M059J (cell line): ENCODE data around the gene ACVR1. TPM values are rescaled to one million over a fixed set of nuclear protein-coding genes. Genes with fewer than 3 reads are reported as not detected.

Experiments used
- DNase-seq: peaks from one replicate; pipeline ENCODE4 v3.0.0-alpha.2; 2012; ENCODE audit warnings: low read depth
- total RNA-seq: library from RNA; depleted of rRNA; stranded (reverse); fragments of >200 nt; shearing (Covaris generic); gene quantifications from 2 replicates; pipeline ENCODE4 v1.2.3, GENCODE V29; 2014; rRNA removed

The ACVR1 gene
- 6.4 and 19.2 TPM in 2 replicates for total RNA-seq

DNA sequence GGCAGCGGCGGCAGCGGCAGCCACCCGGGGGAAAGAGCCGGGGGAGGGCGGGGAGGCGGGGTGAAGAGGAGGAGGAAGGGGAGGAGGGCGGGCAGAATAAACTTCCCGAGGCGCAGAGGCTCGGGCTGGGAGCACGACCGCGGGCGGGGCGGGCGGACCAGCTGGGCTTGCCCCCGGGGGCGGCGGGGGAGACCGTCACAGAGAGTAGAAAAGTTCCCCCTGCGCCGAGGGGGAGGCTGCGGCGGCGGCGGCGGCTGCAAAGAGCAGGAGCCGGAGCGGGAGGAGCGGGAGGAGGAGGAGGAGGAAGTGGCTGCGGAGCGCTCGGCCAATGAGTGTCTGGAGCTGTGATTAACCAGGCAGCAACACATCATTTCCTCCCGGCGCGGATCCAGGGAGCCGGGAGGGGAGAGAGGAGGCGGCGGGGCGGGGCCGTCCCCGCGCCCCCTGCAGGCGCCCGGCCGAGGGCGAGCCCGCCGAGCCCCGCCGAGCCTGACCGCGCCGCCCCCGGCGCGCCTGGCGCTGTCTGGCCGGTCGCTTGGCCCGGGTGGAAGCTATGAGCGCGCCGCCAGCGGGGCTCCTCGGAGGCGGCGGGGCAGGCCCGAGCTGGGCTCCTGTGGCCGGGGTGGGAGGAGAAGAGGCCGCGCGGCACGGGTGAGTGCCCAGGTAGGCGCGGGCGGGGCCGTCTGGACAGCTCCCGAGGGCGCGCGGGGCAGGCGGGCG is at the start of gene ACVR1:
ACVR1 (minus strand) TSS at position 265 of the 720 bp plus-strand sequence. CDS start 76,837 bp downstream, outside the sequence.
- DNase-seq = peak; percentile 96

DNA sequence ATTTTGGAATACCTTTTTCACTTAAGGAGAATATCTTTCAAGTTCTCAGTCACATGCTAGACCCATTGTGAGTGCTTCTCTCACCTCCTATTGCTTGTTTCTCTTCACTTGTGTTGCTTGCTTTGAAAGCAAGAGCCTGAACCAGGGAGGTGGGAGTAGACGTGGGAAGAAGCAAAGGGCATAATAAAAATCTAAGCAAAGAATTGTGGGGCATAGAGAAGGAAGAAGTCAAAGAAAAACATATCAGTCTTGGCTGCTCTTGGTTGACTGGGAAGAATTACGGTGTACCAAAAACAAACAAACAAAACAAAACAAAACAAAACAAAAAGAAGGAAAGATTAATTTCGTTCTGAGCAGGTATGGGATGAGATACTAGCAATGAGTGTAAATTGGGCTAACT is 48.9 kb upstream of the ACVR1 start:
- no peak for DNase-seq

DNA sequence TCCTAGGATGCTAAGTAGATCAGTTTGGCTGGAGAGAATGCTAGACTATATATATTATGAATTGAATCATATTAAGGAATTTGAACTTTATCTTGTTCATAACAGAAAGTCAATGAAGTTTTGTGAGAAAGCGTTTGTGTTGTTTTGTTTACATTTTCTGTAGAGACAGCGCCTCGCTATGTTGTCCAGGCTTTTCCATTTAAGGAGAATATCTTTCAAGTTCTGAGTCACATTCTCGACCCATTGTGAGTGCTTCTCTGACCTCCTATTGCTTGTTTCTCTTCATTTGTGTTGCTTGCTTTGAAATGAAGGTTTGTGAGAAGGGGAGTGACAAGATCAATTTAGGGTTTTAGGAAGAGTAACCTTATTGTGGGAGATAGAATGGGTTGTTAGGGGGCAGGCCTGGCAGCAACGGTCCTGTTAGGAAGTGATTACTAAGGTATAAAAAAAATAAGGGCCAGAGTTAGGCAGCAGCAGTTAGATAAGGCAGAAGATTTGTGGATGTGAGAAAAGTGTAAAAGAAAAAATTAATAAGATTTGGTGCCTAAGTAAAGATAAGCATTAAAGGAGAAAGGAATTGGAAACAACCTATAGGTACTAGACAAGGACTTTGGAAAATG is 47.6 kb upstream of the ACVR1 start:
- DNase-seq = no peak

- DNase-seq = no peak
Measured at GRCh38 chr2:157922815-157923214, 46.7 kb upstream of the ACVR1 start.

- no peak for DNase-seq
Measured at GRCh38 chr2:157922336-157922735, 46.2 kb upstream of the ACVR1 start.

DNA sequence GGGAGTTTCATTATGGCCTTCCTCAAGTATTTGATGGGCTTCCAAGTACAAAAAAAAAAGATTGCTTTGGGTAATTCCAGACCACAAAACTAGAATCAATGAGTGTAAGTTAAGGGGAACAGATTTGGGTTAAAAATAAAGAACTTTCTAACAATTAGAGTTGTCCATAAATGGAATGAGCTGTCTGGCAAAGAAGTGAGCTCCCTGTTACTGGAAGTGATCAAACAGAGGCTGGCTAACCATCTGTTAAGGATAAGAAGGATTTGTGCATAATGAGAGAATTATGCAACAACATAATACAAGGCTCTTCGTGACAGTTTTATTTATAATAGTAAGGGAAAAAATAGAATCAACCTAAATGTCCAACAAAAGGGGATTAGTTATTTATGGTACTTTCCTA is 44.6 kb upstream of the ACVR1 start:
- DNase-seq = no peak

DNA sequence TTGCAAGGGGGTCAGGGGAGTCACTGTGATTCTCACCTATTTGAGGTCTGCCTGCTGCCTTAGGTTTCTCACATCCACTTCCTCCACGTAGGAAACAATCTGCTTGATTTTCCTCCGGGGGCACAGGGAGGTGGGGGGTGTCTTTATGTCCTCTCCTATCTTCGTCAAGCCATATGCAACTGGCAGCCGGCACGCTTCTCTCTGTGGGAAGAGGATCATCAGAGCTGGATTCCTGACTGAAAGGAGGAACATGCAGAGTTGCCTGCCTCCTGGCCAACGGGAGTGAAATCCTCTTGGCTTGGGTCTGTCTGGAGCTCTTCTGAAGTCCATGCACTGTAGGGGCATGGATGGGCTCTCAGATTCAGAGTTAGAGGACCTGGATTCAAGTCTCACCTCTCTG is 43.1 kb upstream of the ACVR1 start:
- DNase-seq = no peak

DNA sequence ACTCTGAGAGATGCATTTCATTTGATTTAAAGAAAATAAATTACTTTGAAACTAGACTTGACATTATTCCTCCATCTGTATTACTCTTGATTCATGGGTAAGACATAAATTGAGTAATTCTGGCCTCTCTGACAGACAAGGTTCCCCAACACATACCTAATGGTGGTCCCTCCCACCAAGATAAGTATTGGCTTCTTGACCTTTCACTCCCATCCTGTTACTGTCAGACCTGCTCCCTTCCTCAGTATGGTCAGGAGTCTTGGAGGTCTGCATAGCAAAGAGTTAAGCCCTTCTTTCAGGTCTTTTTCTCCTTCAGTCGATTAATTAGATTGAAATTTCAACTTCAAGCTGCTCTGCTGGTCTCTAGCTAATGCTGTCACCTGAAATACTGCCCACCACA is 42.2 kb upstream of the ACVR1 start:
- DNase-seq = no peak

GRCh38 chr2:157911750-157912149 is 35.6 kb upstream of the ACVR1 start:
- no peak for DNase-seq

GRCh38 chr2:157911246-157911645 is 35.1 kb upstream of the ACVR1 start:
- DNase-seq = no peak

GRCh38 chr2:157905092-157905491 is 29.0 kb upstream of the ACVR1 start:
- DNase-seq = no peak

GRCh38 chr2:157903626-157904025 is 27.5 kb upstream of the ACVR1 start:
- DNase-seq = no peak

- no peak for DNase-seq
Measured at GRCh38 chr2:157903151-157903550, 27.0 kb upstream of the ACVR1 start.

DNA sequence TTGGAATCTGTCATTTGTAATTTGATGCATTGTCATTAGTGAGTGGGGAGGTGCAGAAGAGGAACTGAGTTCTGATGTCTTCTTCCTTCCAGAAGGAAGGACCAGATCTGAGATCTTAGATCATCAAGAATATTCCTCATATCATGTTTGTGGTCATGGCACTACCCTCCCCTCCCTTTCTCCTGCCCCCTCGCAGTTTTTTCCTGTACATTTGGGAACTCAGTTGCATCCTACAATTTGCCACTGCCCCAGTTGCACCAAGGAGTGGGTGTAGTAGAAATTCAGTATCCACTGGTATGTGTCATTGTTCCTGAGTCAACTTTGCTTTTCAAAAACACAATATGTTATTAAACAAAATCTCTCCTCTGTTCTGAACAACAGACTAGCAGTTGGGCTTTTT is 26.6 kb upstream of the ACVR1 start:
- DNase-seq = no peak

DNA sequence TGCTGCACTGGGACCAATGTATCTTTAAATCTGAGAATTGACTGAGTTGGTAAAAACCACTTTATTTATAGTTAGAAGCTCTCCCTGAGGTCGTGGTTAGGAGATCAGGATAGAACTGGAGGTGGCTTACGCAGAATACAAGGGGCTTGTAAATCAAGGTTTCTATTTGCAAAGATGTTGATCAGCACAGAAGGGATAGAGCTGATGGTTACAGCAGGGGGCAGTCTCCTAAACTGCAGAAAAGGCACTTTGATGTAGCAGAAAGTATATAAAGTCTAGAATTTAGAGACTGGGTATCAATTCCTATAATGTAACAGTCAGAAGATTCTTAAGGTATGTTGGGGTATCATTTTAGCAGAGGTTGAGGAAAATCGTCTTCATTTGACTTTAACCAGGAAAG is 25.2 kb upstream of the ACVR1 start:
- no peak for DNase-seq

DNA sequence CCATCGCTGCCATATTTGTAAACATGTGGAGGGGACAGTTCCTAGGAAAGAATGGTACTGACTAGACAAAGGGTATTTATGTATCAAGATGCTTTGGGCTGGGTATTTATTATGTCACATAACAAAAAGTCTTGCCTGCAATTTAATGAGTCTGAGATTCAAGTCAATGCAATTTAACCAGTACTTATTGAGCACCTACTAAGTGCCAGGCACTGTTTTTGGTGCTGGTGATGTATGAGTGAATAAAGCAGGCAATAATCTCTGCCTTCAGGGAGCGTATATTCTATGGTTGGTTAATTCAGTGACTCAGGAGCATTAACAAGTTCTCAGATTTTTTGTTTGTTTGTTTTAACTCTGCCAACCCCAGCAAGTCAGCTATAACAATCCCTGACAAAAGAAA is 24.6 kb upstream of the ACVR1 start:
- DNase-seq = peak; percentile 20

- peak; percentile 69 for DNase-seq
Measured at GRCh38 chr2:157900203-157900602, 24.1 kb upstream of the ACVR1 start.

DNA sequence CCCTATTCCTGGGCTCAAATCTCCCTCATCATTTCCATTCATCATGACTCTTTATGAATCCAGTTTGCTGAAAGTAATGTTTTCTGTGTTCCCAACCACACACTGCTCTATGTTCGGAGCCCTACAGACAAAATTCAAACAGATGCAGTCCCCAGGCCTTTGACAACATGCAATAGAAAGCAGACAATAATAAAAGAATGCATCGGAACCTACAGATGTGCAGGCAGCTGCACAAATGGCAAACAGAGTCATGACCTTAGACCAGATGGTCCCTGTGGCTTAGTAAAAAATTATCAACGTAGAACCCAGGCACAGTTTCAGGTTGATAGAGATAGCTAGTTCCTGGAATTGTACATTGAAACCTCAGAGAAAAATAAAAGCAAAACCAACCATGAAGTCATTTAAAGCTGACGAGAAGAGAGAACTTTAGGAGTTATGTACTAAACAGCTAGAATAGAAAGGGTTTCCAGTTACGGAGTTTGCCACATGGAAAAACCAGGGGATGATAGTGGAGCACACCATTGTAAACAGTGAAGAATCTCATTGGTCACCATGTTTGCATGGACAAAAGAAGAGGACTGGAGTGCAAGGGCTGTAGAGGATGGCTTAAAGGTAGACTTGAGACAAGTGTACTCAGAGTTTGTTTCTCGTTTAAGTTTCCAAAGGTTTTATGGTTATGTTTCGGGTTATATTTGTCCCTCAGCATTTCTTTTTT is 23.2 kb upstream of the ACVR1 start:
- no peak for DNase-seq

DNA sequence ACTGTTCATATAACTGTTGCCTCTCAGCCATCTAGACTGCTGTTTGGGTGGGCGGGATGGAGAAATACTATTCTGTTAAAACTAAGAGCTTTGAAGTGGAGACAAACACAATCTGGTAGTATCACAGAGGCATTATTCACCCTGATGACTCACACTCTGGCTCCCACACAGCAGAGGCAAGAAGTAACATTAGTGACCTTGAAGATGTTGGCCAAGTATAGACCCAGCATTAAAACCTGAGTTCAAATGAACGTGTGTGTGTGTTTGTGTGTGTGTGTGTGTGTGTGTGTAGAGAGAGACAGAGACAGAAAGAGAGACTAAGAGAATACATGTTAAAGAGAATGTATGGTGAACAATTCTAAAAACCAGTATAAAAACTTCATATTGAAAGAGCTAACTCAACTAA is 22.5 kb upstream of the ACVR1 start:
- DNase-seq = peak; percentile 86

DNA sequence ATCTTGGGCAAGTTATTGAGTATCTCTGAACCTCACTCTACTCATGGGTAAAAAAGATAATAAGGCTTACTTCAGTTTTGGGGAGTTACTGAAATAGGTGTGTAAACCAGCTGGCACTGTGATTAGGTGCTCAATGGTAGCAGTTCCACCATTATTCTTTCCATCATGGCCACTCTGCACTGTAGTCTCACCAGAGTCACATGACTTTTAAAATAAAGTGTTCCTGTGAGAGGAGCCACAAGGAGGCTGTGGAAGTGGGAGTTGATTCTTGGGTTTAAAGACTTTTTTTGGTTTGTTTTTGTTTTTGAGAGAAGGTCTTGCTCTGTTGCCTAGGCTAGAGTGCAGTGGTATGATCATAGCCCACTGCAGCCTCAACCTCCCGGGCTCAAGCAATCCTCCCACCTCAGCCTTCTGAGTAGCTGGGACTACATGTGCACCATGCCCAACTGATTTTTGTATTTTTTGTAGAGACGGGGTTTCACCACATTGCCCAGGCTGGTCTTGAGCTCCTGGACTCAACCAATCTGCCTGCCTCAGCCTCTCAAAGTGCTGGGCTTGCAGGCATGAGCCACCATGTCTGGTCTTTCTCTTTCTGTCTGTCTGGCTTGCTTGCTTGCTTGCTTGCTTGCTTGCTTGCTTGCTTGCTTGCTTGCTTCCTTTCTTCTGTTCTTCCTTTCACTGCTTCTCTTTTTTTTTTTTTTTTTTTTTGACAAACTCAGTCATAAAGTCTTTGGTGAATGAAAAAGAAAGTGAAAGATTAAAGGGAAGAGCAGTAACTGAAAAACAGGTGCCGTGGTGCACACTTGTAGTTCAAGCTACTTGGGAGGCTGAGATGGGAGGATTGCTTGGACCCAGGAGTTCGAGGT is 21.2 kb upstream of the ACVR1 start:
- DNase-seq = no peak

GRCh38 chr2:157895531-157895930 is 19.4 kb upstream of the ACVR1 start:
- peak; percentile 62 for DNase-seq
